Testis (tissue), 2 donors: Measurements from ENCODE around the gene GATA1.

Source experiments
- POLR2A ChIP-seq: fragments of 450-650 bp; IDR thresholded peaks from one replicate; pipeline ENCODE4 v1.6.1; 2017; ENCODE audit warnings: antibody characterized with exemption, mild to moderate bottlenecking, moderate library complexity
- TF ChIP-seq, protein P1 (sequence below), 3 experiments: fragments of 450-650 bp in 2 of 3; fragments of 200-600 bp in 1 of 3; sonication (generic) in 1 of 3; IDR thresholded peaks; one replicate each; pipeline ENCODE4 v1.5.1; 2016 to 2019; ENCODE audit warnings: antibody characterized with exemption in 3 of 3, mild to moderate bottlenecking in 2 of 3, moderate library complexity in 1 of 3

DNA sequence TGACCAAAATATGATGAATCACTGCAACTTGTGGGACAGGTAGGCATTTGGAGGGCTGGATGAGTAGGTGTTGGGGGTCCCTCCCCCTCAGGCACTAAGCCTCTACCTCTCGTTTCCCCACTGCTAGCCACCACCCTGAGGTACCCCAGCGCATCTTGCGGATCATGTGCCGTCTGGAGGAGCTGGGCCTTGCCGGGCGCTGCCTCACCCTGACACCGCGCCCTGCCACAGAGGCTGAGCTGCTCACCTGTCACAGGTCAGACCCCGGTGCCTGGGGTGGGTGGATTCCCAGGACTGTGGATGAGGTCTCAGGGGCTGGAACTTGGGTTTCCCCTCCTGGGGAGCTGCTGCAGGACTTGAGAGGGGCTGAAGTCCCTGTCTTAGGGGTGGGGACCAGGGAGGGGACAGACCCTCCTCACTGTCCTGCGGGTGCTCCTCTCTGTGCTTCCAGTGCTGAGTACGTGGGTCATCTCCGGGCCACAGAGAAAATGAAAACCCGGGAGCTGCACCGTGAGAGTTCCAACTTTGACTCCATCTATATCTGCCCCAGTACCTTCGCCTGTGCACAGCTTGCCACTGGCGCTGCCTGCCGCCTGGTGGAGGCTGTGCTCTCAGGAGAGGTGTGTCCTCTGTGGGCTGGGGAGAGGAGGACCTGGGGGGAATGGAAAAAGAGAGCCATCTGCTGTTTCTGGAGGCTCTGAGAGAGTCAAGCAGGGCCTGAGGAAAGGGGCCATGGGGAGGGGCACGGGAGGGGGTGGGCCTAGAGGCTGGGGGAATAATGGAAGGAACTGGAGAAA, 29.8 kb downstream of the GATA1 start:
- TF ChIP-seq, protein P1, sequence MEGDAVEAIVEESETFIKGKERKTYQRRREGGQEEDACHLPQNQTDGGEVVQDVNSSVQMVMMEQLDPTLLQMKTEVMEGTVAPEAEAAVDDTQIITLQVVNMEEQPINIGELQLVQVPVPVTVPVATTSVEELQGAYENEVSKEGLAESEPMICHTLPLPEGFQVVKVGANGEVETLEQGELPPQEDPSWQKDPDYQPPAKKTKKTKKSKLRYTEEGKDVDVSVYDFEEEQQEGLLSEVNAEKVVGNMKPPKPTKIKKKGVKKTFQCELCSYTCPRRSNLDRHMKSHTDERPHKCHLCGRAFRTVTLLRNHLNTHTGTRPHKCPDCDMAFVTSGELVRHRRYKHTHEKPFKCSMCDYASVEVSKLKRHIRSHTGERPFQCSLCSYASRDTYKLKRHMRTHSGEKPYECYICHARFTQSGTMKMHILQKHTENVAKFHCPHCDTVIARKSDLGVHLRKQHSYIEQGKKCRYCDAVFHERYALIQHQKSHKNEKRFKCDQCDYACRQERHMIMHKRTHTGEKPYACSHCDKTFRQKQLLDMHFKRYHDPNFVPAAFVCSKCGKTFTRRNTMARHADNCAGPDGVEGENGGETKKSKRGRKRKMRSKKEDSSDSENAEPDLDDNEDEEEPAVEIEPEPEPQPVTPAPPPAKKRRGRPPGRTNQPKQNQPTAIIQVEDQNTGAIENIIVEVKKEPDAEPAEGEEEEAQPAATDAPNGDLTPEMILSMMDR (IDR thresholded peaks at IDR 0.05) = no peak
- TF ChIP-seq POLR2A = no peak
